NCI-H524 (cell line): ENCODE results near the gene OCA2.

Experiments
- DNase-seq, 2 experiments: peaks; one replicate each; lab custom pipeline; 2025; lab: John Stamatoyannopoulos, UW

OCA2 gene

DNA sequence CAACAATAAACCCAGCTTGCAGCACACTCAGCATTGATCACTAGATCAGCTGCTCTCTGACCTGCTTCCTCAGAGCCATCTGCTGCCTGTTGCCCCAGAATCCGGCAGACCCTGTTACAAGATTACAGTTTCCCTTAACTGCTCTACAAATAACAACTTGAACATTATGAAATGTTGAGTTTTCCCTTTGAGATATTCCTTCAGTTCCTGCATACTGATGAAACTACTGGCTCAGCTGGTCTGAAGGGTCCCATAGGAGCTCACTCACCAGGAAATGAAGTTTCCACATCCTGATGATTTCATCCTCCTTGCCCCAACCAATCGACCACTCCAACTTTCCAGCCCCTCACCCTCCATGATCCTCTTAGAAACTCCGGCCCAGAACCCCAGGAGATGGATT lies 281.9 kb downstream of the OCA2 start:
- DNase-seq = no peak

DNA sequence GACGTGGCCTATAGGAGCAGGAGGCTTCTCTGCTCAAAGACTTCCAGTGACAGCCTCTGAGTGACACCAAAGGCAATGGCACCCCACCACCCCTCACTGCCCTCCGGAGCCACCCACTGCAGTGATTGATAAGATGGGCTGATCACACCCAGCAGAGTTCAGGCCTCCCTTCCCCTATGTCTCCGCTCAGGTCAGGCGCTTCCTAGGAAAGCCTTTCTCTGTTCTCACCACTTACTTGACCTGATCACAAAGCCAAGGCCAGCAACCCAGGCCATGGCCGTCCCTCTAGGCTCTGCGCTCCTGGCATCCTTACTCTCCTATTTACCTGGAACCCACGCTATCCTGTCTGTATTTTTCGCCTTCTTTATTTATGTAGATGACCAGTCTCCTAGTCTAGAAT lies 282.3 kb downstream of the OCA2 start:
- DNase-seq = no peak

GRCh38 chr15:27815035-27815434 lies 284.1 kb downstream of the OCA2 start:
- DNase-seq = no peak

- DNase-seq = no peak
These were observed 286.0 kb downstream of the OCA2 start for GRCh38 chr15:27813139-27813538.

DNA sequence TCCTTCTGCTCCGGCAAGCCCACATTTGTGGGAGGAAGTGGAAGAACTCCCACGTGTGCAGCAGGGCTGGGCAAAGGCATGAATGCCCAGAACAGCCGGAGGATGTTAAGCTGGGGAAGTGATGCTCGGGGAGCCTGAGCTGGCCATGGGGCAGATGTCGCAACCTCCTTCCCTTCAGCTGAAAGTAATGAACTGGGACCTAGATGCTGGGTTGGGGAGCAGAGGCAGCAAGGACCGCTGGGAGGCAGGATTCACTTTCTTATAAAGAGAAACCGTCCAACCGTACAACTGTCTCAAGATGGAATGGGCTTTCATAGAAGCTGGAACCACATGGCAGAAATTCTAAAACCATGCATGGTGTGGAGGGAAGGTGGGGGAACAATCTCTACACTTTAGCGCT lies 290.9 kb downstream of the OCA2 start:
- no peak for DNase-seq

GRCh38 chr15:27807335-27807734 lies 291.8 kb downstream of the OCA2 start:
- no peak for DNase-seq

DNA sequence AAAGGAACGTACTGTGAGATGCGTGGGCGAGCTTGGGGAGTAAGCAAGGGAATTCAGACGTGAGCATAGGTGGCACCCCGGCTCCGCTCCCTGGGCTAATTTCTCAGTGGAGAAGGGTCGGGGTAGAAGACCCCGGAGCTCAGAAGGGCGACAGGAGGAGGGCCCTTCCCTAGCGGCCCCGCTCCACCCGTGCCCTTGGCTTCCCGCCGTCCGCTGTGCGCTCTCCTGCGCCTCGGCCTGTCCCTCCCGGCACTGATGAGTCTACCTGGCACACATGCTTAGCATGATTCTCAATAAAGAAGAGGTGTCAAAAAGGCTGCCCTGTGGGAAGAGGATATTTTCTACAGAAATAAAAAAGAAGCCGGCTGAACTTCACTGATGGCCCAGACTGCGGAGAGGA lies 292.7 kb downstream of the OCA2 start:
- no peak for DNase-seq

- DNase-seq = no peak
These were observed 293.6 kb downstream of the OCA2 start for GRCh38 chr15:27805261-27806220.

GRCh38 chr15:27804569-27805260 lies 294.4 kb downstream of the OCA2 start:
- no peak for DNase-seq

DNA sequence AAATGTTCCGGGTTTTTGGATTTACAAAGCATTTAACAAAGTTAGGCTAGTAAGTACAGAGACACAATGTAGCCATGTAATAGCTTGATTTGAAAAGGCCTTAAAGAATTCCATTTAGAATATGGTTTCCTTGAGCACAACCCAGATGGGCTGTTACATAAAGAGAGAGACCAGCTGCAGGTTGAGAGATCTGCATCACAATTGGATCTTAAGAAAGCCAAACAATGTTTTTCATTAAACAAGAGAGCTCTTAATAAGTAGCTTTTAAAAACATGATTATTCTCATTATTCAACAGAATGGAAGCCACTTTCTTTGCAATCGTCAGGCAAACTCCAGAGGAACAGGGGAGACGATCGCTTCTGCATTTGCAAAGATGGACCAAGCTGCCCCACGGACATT lies 300.3 kb downstream of the OCA2 start:
- no peak for DNase-seq

DNA sequence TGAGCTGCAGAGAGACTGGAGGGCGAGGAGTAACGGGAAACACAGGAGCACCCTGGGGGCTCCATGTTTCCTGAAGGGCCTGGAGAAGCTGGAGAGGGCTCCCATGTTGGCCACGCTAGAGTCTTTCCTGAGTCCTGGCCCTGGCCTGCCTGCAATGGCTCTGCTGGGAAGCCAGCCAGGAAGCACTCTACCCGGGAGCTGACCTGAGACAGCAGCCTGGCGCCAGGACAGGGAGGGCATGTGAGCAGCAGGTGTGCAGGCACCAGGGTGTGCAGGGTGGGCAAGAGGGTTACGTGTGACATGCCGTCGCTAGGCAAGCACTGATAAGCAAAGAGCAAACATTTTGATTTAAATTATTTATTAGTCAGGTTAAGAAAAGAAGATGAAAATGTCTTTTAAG lies 301.4 kb downstream of the OCA2 start:
- DNase-seq = no peak

DNA sequence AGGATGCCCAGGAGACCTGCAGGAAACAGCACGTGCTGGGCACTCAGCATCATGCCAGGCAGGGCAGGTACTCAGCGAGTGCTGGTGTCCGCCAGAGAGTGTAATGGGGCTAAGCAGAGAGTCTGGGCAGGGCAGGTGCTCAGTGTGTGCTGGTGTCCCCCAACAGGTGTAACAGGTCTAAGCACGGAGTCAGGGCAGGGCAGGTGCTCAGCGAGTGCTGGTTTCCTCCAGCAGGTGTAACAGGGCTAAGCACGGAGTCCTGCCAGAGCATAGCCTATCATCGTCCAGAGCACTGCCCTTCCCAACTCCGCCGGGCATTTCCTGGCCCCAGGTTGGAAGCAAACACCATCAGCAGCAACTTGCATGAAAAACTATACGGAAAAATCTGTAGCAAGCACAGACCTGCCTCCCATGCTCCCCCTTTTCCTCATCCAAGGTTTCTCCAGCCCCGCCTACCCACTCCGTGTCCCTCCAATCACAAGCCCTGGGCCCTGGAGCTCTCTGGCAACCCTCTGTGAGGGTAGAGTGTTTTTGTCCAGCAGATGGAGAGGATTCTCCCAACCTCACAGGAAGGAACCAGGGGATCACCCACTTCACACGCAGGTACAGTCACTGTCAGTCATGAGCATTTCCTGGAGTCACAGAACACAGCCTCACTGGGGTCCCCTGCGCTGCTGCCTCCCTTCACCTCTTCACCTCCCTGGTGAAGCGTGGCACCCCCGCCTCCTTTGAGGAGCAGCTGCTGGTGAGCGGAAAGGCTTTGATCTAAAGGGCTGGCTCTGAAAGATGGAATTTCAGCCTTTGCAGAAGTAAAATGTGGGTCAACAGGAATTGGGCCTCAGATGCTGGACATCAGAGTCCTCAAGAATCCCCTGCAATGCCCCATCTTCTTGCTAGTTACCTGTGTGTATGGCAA lies 302.5 kb downstream of the OCA2 start:
- DNase-seq = no peak

DNA sequence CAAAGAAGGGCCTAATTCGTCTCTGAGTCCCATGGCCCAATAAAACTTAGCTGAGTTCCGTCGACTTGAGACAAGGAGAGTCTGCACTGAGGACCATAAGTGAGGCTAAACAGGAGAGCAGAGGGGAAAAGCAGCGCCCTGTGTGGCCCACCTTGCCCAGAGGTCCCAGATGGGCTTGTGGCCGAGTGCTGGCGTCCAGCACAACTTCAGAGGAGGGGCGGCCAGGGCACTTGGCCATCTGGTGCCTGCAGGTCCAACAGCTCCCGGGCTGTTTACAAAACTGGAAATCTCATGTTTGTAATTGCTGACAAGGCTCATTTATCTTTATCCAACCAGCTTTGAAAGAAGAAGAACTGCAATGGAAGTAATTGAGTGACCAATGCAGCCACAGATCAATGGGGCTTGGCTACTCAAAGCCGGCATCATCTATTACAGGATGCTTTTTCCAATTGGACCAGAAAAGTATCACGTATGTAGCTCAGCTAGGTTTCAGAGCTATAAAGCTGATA lies 306.3 kb downstream of the OCA2 start:
- no peak for DNase-seq

DNA sequence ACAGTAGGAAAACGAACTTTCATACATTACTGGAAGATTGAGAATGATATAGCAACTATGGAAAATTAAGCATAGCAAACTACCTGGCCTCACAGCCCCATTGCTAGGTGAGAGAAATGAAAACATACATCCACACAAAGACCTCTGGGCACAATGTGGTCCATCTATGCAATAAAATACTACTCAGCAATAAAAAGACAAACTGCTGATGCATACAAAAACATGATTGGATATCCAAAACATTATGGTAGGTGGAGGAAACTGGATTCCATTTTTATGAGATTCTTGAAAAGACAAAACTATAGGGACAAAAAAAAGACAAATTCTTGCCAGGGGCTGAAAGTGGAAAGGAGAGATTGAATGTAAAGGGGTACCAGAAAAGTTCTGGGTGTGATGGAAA lies 308.8 kb downstream of the OCA2 start:
- no peak for DNase-seq

DNA sequence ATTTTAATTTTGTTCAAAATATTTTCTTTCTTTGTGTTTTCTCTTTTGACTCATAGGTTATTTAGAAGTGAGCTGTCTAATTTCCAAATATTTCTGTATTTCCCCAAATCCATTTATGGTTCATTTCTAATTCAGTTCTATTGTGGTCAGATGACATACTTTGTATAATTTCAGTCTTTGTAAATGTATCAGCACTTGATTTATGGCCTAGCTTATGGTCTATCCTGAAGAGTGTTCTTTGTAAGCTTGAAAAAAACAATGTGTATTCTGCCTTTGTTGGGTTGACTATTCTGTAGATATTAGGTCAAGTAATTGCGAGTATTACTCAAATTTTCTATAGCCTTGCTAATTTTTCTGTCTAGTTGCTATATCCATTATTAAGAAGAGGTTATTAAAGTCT lies 311.2 kb downstream of the OCA2 start:
- no peak for DNase-seq

DNA sequence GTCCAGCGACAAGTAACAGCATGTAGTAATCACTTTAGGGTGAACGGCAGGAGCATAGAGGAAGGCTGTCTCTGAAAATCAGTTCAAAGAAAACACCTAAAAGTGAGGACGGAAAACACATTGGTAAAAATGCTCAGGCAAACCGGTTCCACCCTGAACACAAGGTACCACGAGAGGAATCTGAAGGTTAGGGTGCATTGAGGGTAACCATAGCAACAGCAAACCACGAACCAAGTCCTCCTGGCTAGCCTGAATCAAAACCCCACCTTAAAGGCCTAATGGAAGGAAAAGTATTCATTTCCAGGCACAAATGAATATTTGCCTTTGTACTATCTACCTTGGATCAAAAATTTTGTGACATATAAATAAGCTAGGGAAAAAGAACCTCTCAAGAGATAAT lies 315.0 kb downstream of the OCA2 start:
- DNase-seq = no peak

DNA sequence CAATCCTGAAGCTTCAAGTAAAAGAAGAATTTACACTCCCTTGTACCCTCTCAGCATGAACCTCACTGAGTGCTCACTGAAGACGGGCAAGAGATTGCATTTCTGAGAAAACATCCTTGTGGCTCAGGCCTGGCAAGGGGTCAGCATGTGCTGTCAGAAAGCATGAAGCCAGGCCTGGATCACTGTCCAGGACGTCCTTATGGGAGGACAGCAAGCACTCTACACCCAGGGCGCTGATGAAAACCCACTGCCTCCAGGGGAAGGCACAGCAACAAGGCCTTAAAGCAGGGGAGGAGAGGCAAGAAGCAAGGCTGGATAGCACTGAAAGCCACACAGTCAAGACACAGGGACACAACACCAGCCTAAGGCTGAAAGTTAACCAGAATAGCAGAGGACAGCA lies 315.4 kb downstream of the OCA2 start:
- DNase-seq = no peak

GRCh38 chr15:27782125-27782524 lies 317.0 kb downstream of the OCA2 start:
- DNase-seq = no peak

GRCh38 chr15:27776501-27776900 lies 322.6 kb downstream of the OCA2 start:
- DNase-seq = no peak

DNA sequence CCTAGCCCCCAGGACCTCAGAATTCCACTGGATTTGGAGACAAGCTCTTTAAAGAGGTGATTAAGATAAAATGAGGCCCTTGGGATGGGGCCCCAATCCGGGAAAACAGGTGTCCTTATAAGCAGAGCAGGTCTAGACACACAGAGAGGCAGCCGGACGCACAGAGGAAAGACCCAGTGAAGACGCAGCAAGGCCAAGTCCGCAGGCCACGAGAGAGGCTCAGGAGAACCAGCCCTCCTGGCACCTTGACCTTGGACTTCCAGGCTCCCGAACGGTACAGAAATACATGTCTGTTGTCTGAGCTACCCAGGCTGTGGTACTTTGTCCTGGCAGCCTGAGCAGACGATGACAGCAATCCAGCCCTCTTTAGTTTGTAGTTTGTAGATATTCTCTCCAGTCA lies 324.5 kb downstream of the OCA2 start:
- no peak for DNase-seq

DNA sequence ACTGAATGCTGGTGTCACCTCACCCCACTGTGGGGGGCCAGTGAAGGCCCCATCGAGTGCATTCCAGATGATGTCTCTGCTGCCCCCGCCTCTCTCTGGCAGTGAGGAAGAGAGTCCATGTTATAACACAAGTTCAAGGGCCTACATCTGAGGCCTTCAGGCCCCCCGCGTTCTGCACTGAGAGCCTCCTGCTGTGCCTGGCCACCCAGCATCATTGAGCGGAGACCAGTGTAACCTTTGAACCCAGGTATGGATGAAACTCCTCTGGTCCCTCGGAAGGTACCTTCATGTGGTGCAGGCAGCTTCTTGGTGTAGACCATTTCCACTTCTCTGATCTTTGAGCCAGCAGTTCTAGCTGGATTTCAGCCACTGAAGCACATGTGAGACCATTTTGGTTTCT lies 324.9 kb downstream of the OCA2 start:
- DNase-seq = no peak

DNA sequence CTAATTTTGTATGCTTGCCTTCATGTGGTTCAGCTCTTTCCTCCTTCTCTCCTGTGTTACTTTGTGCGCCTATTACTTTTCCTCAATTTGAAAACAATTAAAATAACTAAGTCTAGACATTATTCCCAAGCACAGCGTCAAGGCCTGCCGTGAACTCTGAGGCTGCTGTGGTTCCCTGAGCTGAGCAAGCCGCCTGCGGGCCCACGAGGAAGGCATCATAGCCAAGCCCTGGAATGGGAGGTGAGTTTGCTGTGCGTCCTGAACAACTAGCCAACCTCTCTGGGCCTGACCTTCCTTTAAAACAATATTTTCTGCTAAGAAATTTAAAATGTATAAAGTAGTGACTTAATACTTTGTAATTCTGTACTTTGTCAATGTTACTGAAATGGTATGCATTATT lies 327.2 kb downstream of the OCA2 start:
- DNase-seq = no peak
